ENCODE measurements around the gene SCN1A.

SCN1A gene

GRCh38 chr2:166158546-166158945, 30.7 kb upstream of the SCN1A start:
- DNase-seq (ENCODE audit: low read depth, low spot score): no peak
- CTCF ChIA-PET: no interaction called here
- POLR2A ChIA-PET: no interaction called here
- no peak for TF ChIP-seq CTCF (IDR thresholded peaks at IDR 0.05; ENCODE audit: insufficient read depth, low read length, missing control alignments)
- H3K4me3 ChIP-seq (ENCODE audit: low read depth, low read length): no peak overlapping the region

DNA sequence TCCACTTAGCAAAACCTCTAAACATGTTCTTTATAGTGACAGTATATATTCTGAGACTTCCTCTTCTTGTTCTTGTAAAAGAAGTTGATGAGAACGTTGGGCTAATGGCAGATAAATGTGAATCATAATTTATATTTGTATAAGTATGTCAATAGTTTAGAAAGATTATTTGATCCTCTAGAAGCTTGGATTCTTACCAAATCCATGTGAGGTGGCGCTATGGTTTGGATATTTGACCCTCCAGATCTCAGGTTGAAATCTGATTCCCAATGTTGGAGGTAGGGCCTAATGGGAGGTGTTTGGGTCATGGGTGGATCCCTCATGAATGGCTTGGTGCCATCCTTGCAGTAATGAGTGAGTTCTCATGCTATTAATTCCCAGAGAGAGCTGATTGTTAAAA, 29.8 kb upstream of the SCN1A start:
- no peak for TF ChIP-seq CTCF (IDR thresholded peaks at IDR 0.05; ENCODE audit: insufficient read depth, low read length, missing control alignments)
- no peak for DNase-seq (ENCODE audit: low read depth, low spot score)
- CTCF ChIA-PET: no interaction called here
- POLR2A ChIA-PET: no interaction called here
- H3K4me3 ChIP-seq (ENCODE audit: low read depth, low read length): no peak overlapping the region

GRCh38 chr2:166156985-166157490, 29.2 kb upstream of the SCN1A start:
- POLR2A ChIA-PET: no interaction called here
- H3K4me3 ChIP-seq (ENCODE audit: low read depth, low read length): no peak overlapping the region
- DNase-seq (ENCODE audit: low read depth, low spot score): no peak
- no peak for TF ChIP-seq CTCF (IDR thresholded peaks at IDR 0.05; ENCODE audit: insufficient read depth, low read length, missing control alignments)
- CTCF ChIA-PET: no interaction called here

DNA sequence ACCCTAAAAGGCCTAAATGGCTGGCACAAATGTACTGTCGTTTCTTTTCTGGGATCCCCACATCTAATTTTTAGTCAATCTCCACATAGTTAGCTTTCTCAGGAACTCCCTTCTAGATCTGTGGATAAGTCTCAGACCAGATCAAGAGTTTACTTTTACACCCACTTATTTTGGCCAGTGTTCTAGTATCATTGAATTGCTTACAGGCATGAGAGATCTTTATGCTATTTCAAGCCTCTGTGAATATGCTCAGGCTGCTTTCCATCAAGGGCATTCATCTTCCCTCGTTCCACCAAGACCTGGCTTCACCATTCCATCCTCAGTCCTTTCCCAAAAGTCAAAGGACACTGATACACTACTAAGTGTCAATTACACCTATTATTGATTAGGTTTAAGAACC, 27.8 kb upstream of the SCN1A start:
- ChIA-PET CTCF (interaction anchor here (1.3 to 1.8 kb wide), 2 partner anchors 9 to 25 kb away, joined by 3 to 7 read pairs; no protein-coding TSS in a partner anchor), POLR2A (no interaction called here)
- H3K4me3 ChIP-seq (ENCODE audit: low read depth, low read length): no peak overlapping the region
- no peak for DNase-seq (ENCODE audit: low read depth, low spot score)
- no peak for TF ChIP-seq CTCF (IDR thresholded peaks at IDR 0.05; ENCODE audit: insufficient read depth, low read length, missing control alignments)

- no peak overlapping the region for H3K4me3 ChIP-seq (ENCODE audit: low read depth, low read length)
- no peak for TF ChIP-seq CTCF (IDR thresholded peaks at IDR 0.05; ENCODE audit: insufficient read depth, low read length, missing control alignments)
- CTCF ChIA-PET: interaction anchor here (0.9 to 1.8 kb wide), 4 partner anchors 8 to 28 kb away, joined by 3 to 7 read pairs (median 4); no protein-coding TSS in a partner anchor
- POLR2A ChIA-PET: no interaction called here
- no peak for DNase-seq (ENCODE audit: low read depth, low spot score)
These were observed 27.0 kb upstream of the SCN1A start for GRCh38 chr2:166154685-166155338.

GRCh38 chr2:166152064-166152463, 24.2 kb upstream of the SCN1A start:
- ChIA-PET POLR2A (no interaction called here), CTCF (interaction anchor here (0.8 to 2.4 kb wide), 2 partner anchors 12 to 23 kb away, joined by 3 to 6 read pairs; partner anchors contain the start of gene SCN1A)
- no peak overlapping the region for H3K4me3 ChIP-seq (ENCODE audit: low read depth, low read length)
- no peak for TF ChIP-seq CTCF (IDR thresholded peaks at IDR 0.05; ENCODE audit: insufficient read depth, low read length, missing control alignments)
- no peak for DNase-seq (ENCODE audit: low read depth, low spot score)

All from AG04449 (cell line).